Measurements from ENCODE around the gene RERE. TPM values are rescaled to one million over a fixed set of nuclear protein-coding genes. Genes with fewer than 3 reads are reported as not detected.

RERE gene
- total and polyA plus RNA-seq, 2 donors (not counting 3 experiments of a cell fraction or from before 2014, with no cell fraction given), result 14.1 to 113 TPM

DNA sequence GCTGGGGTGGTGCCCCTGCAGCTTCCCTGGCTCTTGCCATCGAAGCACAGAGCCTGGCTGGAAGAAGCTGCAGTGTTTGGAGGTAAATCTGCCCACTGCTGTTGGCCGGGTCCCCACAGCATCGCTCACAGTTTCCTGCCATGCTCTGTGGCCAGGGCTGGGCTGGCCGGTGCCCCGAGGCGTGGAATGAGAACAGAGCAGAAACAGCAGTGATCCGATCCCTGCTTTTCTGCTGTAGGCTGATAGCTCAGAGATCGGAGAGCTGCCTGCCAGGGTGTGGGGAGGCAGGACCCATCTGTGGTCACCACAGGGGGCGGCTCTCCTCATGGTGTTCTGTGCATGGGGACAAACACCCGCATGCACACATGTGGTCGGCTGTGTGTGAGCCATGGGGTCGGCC is 488.0 kb downstream of the RERE start:
- H3K27me3 ChIP-seq (ENCODE audit: control insufficient read depth in 2 of 2, insufficient read depth in 2 of 2, low read length in 2 of 2), result no peaks in the 10 kb centered on the region
- BruUV-seq (replicated peaks), result no TSS peak
- no peaks in the 10 kb centered on the region for H3K4me1 ChIP-seq (ENCODE audit: control insufficient read depth, extremely low read depth, insufficient read depth, low read length)
- H3K27ac ChIP-seq (ENCODE audit: insufficient read depth, low read depth, low read length), result no peak overlapping the region
- TF ChIP-seq FOS (IDR thresholded peaks at IDR 0.05; ENCODE audit: borderline replicate concordance, insufficient read depth, low read length) (no peak), EZH2 (IDR thresholded peaks at IDR 0.05; ENCODE audit: borderline replicate concordance, low read depth, low read length, severe bottlenecking) (no peak), POLR2AphosphoS5 (IDR thresholded peaks at IDR 0.05; ENCODE audit: insufficient read depth, low read depth, low read length) (no peak), JUN (IDR thresholded peaks at IDR 0.05; ENCODE audit: borderline replicate concordance, insufficient read depth, insufficient read length, low read depth) (no peak), GATA2 (IDR thresholded peaks at IDR 0.05; ENCODE audit: insufficient read depth, insufficient read length, low read depth, low read length) (no peak), MYC (IDR thresholded peaks at IDR 0.05; ENCODE audit: low read depth, low read length) (no peak), CTCF (IDR thresholded peaks at IDR 0.05; ENCODE audit: extremely low read depth in 1 of 2, insufficient read depth in 1 of 2, low read depth in 1 of 2, low read length in 2 of 2) (no peak), POLR2A (IDR thresholded peaks at IDR 0.05; ENCODE audit: low read depth, low read length) (no peak)
- TF ChIP-seq, protein P1, sequence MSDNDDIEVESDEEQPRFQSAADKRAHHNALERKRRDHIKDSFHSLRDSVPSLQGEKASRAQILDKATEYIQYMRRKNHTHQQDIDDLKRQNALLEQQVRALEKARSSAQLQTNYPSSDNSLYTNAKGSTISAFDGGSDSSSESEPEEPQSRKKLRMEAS (IDR thresholded peaks at IDR 0.05; ENCODE audit: insufficient read depth, insufficient read length), result no peak
- ChIA-PET CTCF (interaction anchor here (0.7 to 1.7 kb wide), 3 partner anchors 14 to 354 kb away, joined by 3 to 4 read pairs (median 3); no protein-coding TSS in a partner anchor), POLR2A (no interaction called here)
- H3K79me2 ChIP-seq (ENCODE audit: control insufficient read depth, insufficient read depth, low read length), result no peaks in the 10 kb centered on the region
- H3K36me3 ChIP-seq (ENCODE audit: control insufficient read depth in 2 of 2, extremely low read depth in 1 of 2, insufficient read depth in 2 of 2, low read length in 2 of 2), result no peaks in the 10 kb centered on the region
- DNase-seq (ENCODE audit: low read depth, low spot score) (no peak), FAIRE-seq (no peak)
- no peaks in the 10 kb centered on the region for H3K9me1 ChIP-seq (replicated peaks; ENCODE audit: control insufficient read depth, extremely low read depth, insufficient read depth, low read length)
- intact Hi-C loops (cut with micrococcal nuclease) (no loop called here), dilution Hi-C loops (cut with MboI; ENCODE audit: extremely low pct_ligation_motif_present, low sequenced_read_pairs) (no loop called here)
- no peaks in the 10 kb centered on the region for H4K20me1 ChIP-seq (replicated peaks; ENCODE audit: control insufficient read depth, extremely low read depth, insufficient read depth, low read length)
- H3K9ac ChIP-seq (replicated peaks; ENCODE audit: extremely low read depth, insufficient read depth, low read length), result no peak overlapping the region
- H3K4me3 ChIP-seq (replicated peaks in 1 of 3; ENCODE audit: insufficient read depth in 1 of 3, low read depth in 1 of 3, low read length in 3 of 3), result no peak overlapping the region
- no peaks in the 10 kb centered on the region for H3K9me3 ChIP-seq (replicated peaks; ENCODE audit: control insufficient read depth, insufficient read depth, low read length)
- H2AFZ ChIP-seq (ENCODE audit: low read depth, low read length), result no peak overlapping the region
- no peak overlapping the region for H3K4me2 ChIP-seq (ENCODE audit: insufficient read depth, low read length)
